Stomach (tissue), 9 donors: ENCODE measurements around the gene UGT1A8. TPM values are rescaled to one million over a fixed set of nuclear protein-coding genes. Genes with fewer than 3 reads are reported as not detected.
A peak's percentile ranks its signal among the peaks of the same experiment; 100 is the strongest.
"Not testable (repeated sequence)": the region's sequence is repeated elsewhere in the genome, so short reads cannot be mapped to it uniquely, and the experiment has no call there.

ENCODE experiments used
- DNase-seq, 2 donors: peaks; one replicate each; pipeline versions ENCODE4 v3.0.0 to v3.0.0-alpha.2; 2013 to 2019
- H3K27ac ChIP-seq, 5 donors: fragments of 200-600 bp in 4 of 5; sonication (generic) in 4 of 5; one replicate each; pipeline ENCODE4 v1.5.1; 2013 to 2019; ENCODE audit warnings: mild to moderate bottlenecking in 1 of 5, moderate library complexity in 1 of 5
- H3K27me3 ChIP-seq, 3 donors: fragments of 200-600 bp; sonication (generic); one replicate each; pipeline ENCODE4 v1.5.1; 2017 to 2019; ENCODE audit warnings: mixed run types in 1 of 3
- H3K36me3 ChIP-seq, 4 donors: fragments of 200-600 bp; sonication (generic); 1 replicate in 3 of 4; 2 replicates in 1 of 4; pipeline ENCODE4 v1.5.1; 2016 to 2019
- H3K4me1 ChIP-seq, 4 donors: fragments of 200-600 bp; sonication (generic); one replicate each; pipeline ENCODE4 v1.5.1; 2016 to 2019
- H3K4me3 ChIP-seq, 4 donors: fragments of 200-600 bp; sonication (generic) in 3 of 4; one replicate each; pipeline ENCODE4 v1.5.1; 2016 to 2019; ENCODE audit warnings: mild to moderate bottlenecking in 1 of 4
- H3K9me3 ChIP-seq, 4 donors: fragments of 200-600 bp; sonication (generic); one replicate each; pipeline ENCODE4 v1.5.1; 2016 to 2019
- CTCF ChIP-seq, 7 experiments: fragments of 450-650 bp in 4 of 7; fragments of 200-600 bp in 3 of 7; sonication (generic) in 3 of 7; IDR thresholded peaks; one replicate each; pipeline ENCODE4 v1.5.1; 2016 to 2019; ENCODE audit warnings: antibody characterized with exemption in 7 of 7, control low read depth in 2 of 7, mild to moderate bottlenecking in 1 of 7
- EP300 ChIP-seq: sonication (generic); formaldehyde crosslinking; IDR thresholded peaks from one replicate; pipeline ENCODE4 v1.6.1; 2017; ENCODE audit warnings: antibody characterized with exemption
- POLR2A ChIP-seq, 4 donors: fragments of 450-650 bp; IDR thresholded peaks; one replicate each; pipeline ENCODE4 v1.6.1; 2016; ENCODE audit warnings: antibody characterized with exemption in 4 of 4, control low read depth in 2 of 4, mild to moderate bottlenecking in 1 of 4, moderate library complexity in 1 of 4
- POLR2AphosphoS5 ChIP-seq, 3 donors: sonication (generic); formaldehyde crosslinking; IDR thresholded peaks; one replicate each; pipeline ENCODE4 v1.6.1; 2016; ENCODE audit warnings: antibody characterized with exemption in 3 of 3
- WGBS, 5 donors: extraction: QIAGEN DNeasy Blood & Tissue Kit in 3 of 5; methylation state at CpG; one replicate each; pipeline versions ENCODE4 v1.1.5 to v1.1.7; 2013 to 2018; 5-methylcytosine and 5-hydroxymethylcytosine counted together
- intact Hi-C: fragments of 100-400 bp; cut with DNase I; formaldehyde crosslinking; loops from one replicate; pipeline ENCODE4 v1.15.1; 2023; ENCODE audit warnings: low total_unique reads
- polyA plus RNA-seq, 3 donors: library from polyadenylated mRNA; stranded (reverse); fragments of 200-250 nt; gene quantifications; one replicate each; pipeline ENCODE4 v1.2.3, GENCODE V29; 2013
- total RNA-seq, 5 donors: library from RNA; depleted of rRNA; stranded (reverse); fragments of >200 nt; gene quantifications; one replicate each; pipeline versions ENCODE4 v1.1.0 to v1.2.3, GENCODE V29; 2014 to 2016
- donor health status: healthy with polysubstance abuse.
- donor health status: Bipolar disorder and iron deficiency.
- donor health status: healthy.

UGT1A8 gene
- total and polyA plus RNA-seq, 8 donors: 2.3 to 7.2 TPM; not detected in 6

GRCh38 chr2:233650981-233651380, 33.5 kb downstream of the UGT1A8 start:
- peak in 1 of 2 donors; percentile 39 for DNase-seq
- Histone ChIP-seq H3K4me3 (no peak overlapping the region), H3K27me3 (no peaks in the 10 kb centered on the region), H3K27ac (no peak overlapping the region), H3K4me1 (no peaks in the 10 kb centered on the region), H3K36me3 (no peaks in the 10 kb centered on the region), H3K9me3 (peaks cover 3 to 11% (median 5%) of the 10 kb centered on the region in 4 donors)
- intact Hi-C loops: no loop called here
- 62 to 75% (median 69%) methylated on average over 4 of the region's 4 CpGs for WGBS, 5 donors
- no peak for TF ChIP-seq EP300
- no peak for TF ChIP-seq CTCF (IDR thresholded peaks at IDR 0.05)
- TF ChIP-seq POLR2A (IDR thresholded peaks at IDR 0.05): no peak
- TF ChIP-seq POLR2AphosphoS5 (IDR thresholded peaks at IDR 0.05): no peak

GRCh38 chr2:233651430-233651829, 34.0 kb downstream of the UGT1A8 start:
- H3K27me3 ChIP-seq: no peaks in the 10 kb centered on the region
- H3K4me3 ChIP-seq: no peak overlapping the region
- 93 to 98% (median 98%) methylated on average over 2 of the region's 2 CpGs for WGBS, 5 donors
- TF ChIP-seq POLR2AphosphoS5 (IDR thresholded peaks at IDR 0.05): no peak
- no peak for TF ChIP-seq POLR2A (IDR thresholded peaks at IDR 0.05)
- TF ChIP-seq CTCF (IDR thresholded peaks at IDR 0.05): no peak
- H3K9me3 ChIP-seq: peaks cover under 1 to 7% (median under 1%) of the 10 kb centered on the region in 4 donors
- no peak for DNase-seq
- intact Hi-C loops: no loop called here
- no peak overlapping the region for H3K27ac ChIP-seq
- H3K4me1 ChIP-seq: no peaks in the 10 kb centered on the region
- H3K36me3 ChIP-seq: no peaks in the 10 kb centered on the region

GRCh38 chr2:233654501-233654900, 37.1 kb downstream of the UGT1A8 start:
- 65 to 74% (median 68%) methylated on average over 6 of the region's 6 CpGs for WGBS, 5 donors
- no peak for DNase-seq
- TF ChIP-seq POLR2A (IDR thresholded peaks at IDR 0.05) (no peak), CTCF (IDR thresholded peaks at IDR 0.05) (no peak), POLR2AphosphoS5 (IDR thresholded peaks at IDR 0.05) (no peak), EP300 (no peak)

GRCh38 chr2:233655043-233655442, 37.6 kb downstream of the UGT1A8 start:
- H3K4me3 ChIP-seq: no peak overlapping the region
- DNase-seq: no peak
- no peaks in the 10 kb centered on the region for H3K4me1 ChIP-seq
- no peaks in the 10 kb centered on the region for H3K9me3 ChIP-seq
- TF ChIP-seq POLR2A (IDR thresholded peaks at IDR 0.05) (no peak), EP300 (no peak), POLR2AphosphoS5 (IDR thresholded peaks at IDR 0.05) (no peak), CTCF (IDR thresholded peaks at IDR 0.05) (no peak)
- intact Hi-C loops: no loop called here
- H3K36me3 ChIP-seq: no peaks in the 10 kb centered on the region
- H3K27ac ChIP-seq: no peak overlapping the region
- H3K27me3 ChIP-seq: no peaks in the 10 kb centered on the region
- 41 to 67% (median 58%) methylated on average over 1 of the region's 1 CpG for WGBS, 5 donors

More at GRCh38 chr2:233654501-233654900, 37.1 kb downstream of the UGT1A8 start:
- Histone ChIP-seq H3K36me3 (no peaks in the 10 kb centered on the region), H3K9me3 (no peaks in the 10 kb centered on the region), H3K4me1 (no peaks in the 10 kb centered on the region), H3K4me3 (no peak overlapping the region), H3K27me3 (no peaks in the 10 kb centered on the region), H3K27ac (no peak overlapping the region)
- intact Hi-C loops: no loop called here

GRCh38 chr2:233655943-233656342, 38.5 kb downstream of the UGT1A8 start:
- H3K27me3 ChIP-seq, H3K9me3 ChIP-seq, H3K4me1 ChIP-seq, H3K27ac ChIP-seq, H3K4me3 ChIP-seq, DNase-seq, intact Hi-C loops, H3K36me3 ChIP-seq: not testable (repeated sequence)
- 95 to 97% (median 96%) methylated on average over 3 of the region's 3 CpGs for WGBS, 5 donors
